ENCODE measurements around the gene CEP192.

The CEP192 gene

GRCh38 chr18:13136904-13137669 lies 145.9 kb downstream of the CEP192 start:
- no peak for DNase-seq (ENCODE audit: low read depth, low spot score)
- no peak overlapping the region for H3K27ac ChIP-seq

DNA sequence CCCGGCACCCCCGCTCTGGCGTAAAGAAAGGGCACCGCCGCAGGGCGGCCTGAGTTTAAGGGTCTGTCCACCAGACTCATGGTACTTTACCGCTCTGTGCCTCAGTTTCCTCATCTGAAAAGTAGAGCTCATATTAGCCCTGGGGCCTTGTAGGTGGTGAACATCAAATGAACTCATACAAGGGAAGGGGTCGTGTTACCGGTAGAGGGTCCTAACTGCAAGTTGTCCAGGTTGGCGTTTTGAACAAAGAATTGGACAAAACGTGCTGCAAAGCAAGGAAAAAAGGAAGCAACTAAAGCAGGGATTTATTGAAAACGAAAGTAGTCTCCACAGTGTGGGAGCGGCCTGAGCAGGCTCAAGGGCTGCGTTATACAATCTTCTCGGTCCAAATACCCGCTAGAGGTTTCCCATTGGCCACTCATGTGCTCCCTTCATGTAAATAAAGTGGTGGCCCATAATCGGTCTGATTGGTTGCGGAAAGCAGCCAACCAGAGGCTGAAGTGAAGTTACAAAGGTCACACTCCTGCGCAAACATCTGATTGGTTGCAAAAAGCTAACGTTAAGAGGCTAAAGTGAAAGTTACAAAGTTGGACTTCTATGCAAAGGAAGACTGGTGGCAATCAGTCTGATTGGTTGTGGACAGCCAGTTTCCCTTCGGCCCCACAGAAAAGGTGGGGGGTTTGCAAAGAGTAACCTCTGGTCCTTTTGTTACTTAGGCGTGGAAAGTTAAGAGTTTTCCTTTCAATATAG lies 146.7 kb downstream of the CEP192 start:
- H3K27ac ChIP-seq, result no peak overlapping the region
- DNase-seq (ENCODE audit: low read depth, low spot score), result no peak

DNA sequence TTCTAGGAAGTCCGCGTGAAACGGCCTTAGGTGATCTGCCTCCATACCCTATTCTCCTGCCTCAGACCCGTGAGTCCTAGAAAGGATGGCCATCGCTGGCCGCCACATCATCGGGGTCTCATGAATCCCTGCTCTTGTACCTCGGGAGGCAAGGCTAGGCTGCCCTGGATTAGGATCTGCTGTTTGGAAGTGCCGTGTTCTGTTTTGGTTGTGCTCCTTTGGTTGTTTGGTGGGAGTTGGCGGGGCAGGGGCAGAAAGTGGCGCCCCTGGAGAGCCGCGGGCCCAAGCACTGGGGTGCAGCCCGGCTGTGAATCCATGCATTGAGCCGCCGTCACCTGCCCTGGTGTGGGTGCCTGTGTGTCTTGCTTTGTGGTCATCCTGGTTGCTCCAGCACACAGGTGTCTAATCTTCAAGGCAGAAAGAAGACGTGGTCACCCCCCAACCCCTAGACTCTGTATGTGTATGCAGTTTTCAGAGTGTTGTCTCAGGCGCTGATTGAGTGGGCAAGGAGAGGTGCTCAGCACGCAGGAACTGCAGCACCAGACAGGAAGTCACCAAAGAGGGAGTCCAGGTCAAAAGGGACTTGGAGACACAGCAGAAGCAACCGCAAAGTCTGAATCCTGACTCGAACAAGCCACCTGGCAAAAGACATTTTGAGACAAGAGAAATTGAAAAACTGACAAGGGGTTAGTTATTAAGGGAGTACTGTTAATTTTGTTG lies 147.4 kb downstream of the CEP192 start:
- no peak overlapping the region for H3K27ac ChIP-seq
- no peak for DNase-seq (ENCODE audit: low read depth, low spot score)

DNA sequence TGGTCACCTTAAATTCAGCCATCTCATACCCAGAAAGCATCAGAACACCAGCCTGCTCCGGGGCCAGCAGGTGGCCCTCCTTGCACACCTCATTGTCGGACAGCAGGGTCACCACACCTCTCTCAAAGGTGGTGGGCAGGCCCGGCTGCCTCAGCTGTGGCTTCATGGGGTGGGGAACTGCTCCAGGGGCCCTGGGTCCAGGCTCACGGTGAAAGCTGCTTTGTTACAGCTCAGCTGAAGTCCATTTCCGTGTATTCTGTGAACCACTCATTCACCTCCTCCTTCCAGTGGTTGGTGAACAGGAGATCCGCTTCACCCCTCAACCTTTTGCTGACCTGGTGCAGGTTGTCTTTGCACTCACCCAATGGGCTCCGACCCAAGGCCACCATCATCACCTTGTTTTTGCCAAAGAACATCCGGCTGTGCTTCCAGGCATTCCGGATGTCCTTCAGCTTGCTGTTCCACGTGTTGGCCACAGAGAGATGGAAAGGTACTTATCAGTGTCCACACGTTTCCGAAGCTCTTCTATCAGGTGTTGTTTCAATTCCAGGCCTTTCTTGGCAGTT lies 148.8 kb downstream of the CEP192 start:
- H3K27ac ChIP-seq, result no peak overlapping the region
- DNase-seq (ENCODE audit: low read depth, low spot score), result no peak

DNA sequence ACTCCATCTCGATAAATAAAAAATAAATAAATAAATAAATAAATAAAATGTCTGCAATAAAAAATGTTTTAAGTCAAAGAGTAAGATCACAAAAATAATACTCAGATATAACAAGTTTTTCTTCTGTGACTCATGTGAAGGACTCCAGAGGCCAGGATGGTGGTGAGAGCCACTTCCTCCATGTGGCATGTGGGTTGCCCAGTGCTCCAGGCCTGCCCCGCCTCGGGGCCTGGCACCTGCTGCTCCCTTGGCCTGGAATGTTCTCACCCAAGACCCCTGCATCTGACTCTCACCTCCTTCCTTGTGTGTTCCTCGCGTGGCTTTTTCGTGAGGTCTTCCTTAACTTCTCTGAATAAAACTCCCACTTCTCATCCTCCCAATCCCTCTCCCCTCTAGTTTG lies 150.0 kb downstream of the CEP192 start:
- DNase-seq (ENCODE audit: low read depth, low spot score), result no peak

DNA sequence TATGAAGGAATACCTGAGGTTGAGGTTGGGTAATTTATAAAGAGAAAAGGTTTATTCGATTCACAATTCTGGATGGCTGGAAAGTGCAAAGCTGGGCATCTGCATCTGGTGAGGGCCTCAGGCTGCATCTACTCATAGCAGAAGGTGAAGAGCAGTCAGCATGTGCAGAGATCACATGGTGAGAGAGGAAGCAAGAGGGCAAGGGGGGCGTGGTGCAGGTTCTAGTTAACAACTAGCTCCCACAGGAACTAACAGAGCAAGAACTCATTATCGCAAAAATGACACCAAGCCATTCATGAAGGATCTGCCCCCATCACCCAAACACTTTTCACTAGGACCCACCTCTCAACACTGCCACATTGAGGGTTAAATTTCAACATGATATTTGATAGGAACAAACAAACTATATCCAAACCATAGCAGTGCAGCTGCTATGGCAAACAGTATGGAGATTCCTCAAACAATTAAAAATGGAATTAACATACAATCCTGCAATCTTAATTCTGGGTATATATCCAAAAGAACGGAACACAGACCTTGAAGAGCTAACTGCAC lies 154.6 kb downstream of the CEP192 start:
- H3K27ac ChIP-seq, result no peak overlapping the region
- DNase-seq (ENCODE audit: low read depth, low spot score), result no peak

More for the DNA sequence above, 150.0 kb downstream of the CEP192 start:
- H3K27ac ChIP-seq, result no peak overlapping the region

GRCh38 chr18:13147130-13147529 lies 156.0 kb downstream of the CEP192 start:
- no peak for DNase-seq (ENCODE audit: low read depth, low spot score)
- no peak overlapping the region for H3K27ac ChIP-seq

GRCh38 chr18:13151656-13152055 lies 160.5 kb downstream of the CEP192 start:
- DNase-seq (ENCODE audit: low read depth, low spot score), result no peak
- H3K27ac ChIP-seq, result no peak overlapping the region

DNA sequence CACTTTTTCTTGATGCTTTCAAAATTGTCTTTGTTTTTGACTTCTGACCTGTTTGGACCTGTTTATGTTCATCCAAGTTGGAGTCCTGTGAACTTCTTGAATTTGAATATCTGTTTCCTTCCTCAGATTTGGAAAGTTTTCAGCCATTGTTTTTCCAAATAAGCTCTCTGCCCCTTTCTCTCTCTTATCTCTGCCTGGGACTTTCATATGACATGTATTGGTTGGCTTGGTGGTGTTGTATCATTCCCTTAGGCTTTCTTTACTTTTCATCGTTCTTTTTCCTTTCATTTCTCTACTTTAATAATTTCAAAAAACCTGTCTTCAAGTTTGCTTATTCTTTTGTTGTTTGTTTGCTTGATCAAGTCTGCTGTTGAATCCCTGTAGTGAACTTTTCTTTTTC lies 167.3 kb downstream of the CEP192 start:
- no peak for DNase-seq (ENCODE audit: low read depth, low spot score)
- H3K27ac ChIP-seq, result no peak overlapping the region

DNA sequence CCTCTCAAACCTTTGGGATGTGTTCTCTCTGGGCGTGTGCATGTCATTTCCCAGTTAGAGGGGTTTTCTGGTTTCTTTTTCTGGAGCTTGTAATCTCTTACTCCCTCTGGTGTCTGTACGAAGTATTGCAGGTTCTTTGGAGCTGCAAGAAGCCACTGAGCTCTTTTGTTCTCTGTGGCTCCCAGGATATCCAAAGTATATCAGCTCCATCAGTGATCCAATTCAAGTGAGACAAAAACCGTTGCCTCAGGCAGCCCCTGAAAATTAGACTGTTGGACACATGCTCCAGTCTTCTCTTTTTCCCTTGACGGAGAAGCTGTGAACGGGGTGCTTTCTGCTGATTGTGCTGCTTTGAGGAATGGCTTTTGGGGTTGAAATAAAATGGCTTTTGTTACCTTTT lies 168.4 kb downstream of the CEP192 start:
- DNase-seq (ENCODE audit: low read depth, low spot score), result no peak
- H3K27ac ChIP-seq, result no peak overlapping the region

DNA sequence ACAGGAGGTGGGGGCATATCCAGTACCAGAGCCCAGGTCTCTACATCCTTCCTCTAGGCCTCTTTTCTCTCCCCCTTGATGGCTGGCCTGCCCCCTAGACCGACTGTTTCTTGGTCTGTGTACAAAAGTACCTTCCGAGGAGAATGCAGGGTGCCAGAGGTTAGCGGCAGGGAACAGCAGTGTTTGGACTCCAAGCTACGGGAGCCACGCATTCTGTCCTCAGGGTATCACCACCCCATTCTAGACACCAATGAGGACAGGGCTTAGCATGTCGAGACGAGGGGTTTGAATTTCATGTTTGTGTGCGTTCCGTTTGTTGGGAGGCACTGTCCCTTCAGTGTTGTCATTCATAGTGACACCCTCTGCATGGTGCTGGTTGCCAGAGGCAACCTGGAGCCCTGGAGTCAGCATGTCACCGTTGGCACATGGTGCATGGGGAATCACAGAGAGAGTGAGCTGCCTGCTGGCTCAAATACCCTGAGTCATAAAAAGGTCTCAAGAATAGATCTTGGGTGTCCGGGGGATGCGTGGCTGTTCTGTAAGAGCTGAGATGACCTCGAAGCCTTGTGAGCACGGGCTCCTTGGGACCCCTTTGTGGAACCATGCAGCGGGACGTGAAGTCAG lies 170.2 kb downstream of the CEP192 start:
- no peak overlapping the region for H3K27ac ChIP-seq
- no peak for DNase-seq (ENCODE audit: low read depth, low spot score)

GRCh38 chr18:13163167-13163927 lies 172.2 kb downstream of the CEP192 start:
- DNase-seq (ENCODE audit: low read depth, low spot score), result no peak
- no peak overlapping the region for H3K27ac ChIP-seq

- no peak for DNase-seq (ENCODE audit: low read depth, low spot score)
These were observed 173.2 kb downstream of the CEP192 start for GRCh38 chr18:13164406-13164805.

GRCh38 chr18:13165636-13166423 lies 174.7 kb downstream of the CEP192 start:
- H3K27ac ChIP-seq, result no peak overlapping the region

More at GRCh38 chr18:13164406-13164805, 173.2 kb downstream of the CEP192 start:
- no peak overlapping the region for H3K27ac ChIP-seq

GRCh38 chr18:13173578-13174145 lies 182.5 kb downstream of the CEP192 start:
- H3K27ac ChIP-seq, result no peak overlapping the region

More at GRCh38 chr18:13165636-13166423, 174.7 kb downstream of the CEP192 start:
- DNase-seq (ENCODE audit: low read depth, low spot score), result no peak

More at GRCh38 chr18:13173578-13174145, 182.5 kb downstream of the CEP192 start:
- no peak for DNase-seq (ENCODE audit: low read depth, low spot score)
